ENCODE measurements around the gene EYS. TPM values are rescaled to one million over a fixed set of nuclear protein-coding genes. Genes with fewer than 3 reads are reported as not detected.

The EYS gene
- polyA plus RNA-seq, 1 of the 3 experiments (the other 2 are of a cell fraction), result 0.05 TPM

DNA sequence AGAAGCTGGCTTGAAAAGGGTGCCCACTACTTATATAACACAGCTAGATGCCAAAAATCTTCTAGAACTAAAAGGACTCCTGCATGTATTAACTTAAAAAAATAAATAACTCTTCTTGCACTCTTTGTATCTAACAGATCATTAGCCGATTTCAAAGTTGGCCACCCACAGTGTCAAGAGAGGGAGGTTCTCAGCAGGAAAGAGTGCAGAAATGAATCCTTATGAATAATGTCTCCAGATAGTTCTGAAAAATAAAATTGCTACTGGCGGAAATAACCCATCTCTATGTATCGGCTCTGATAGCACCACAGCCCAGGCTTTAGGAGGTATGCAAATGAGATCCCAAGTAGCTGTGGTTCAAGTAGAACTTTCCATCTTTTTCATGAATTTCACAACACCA is 1838.7 kb downstream of the EYS start:
- no peaks in the 10 kb centered on the region for H3K27me3 ChIP-seq (ENCODE audit: insufficient read depth)
- H3K79me2 ChIP-seq (ENCODE audit: insufficient read depth), result no peaks in the 10 kb centered on the region
- H3K4me1 ChIP-seq (ENCODE audit: control insufficient read depth in 1 of 2, insufficient read depth in 2 of 2, low read depth in 1 of 2, low read length in 1 of 2), result no peaks in the 10 kb centered on the region
- H3K9me2 ChIP-seq, result no peaks in the 10 kb centered on the region
- H3K4me3 ChIP-seq (ENCODE audit: low read depth in 2 of 2, low read length in 1 of 2), result no peak overlapping the region
- H3K9ac ChIP-seq, result no peak overlapping the region
- no peak overlapping the region for H2AFZ ChIP-seq (ENCODE audit: low read depth)
- no peaks in the 10 kb centered on the region for H3K36me3 ChIP-seq (replicated peaks in 1 of 2; ENCODE audit: control insufficient read depth in 1 of 2, insufficient read depth in 2 of 2, low read length in 1 of 2)
- no peak for DNase-seq
- H3F3A ChIP-seq (replicated peaks; ENCODE audit: insufficient read depth), result no peaks in the 10 kb centered on the region
- POLR2A ChIA-PET, result no interaction called here
- WGBS (ENCODE audit: low lambda C conversion rate), result 75% methylated on average over 3 of the region's 3 CpGs
- no peaks in the 10 kb centered on the region for H4K20me1 ChIP-seq (ENCODE audit: insufficient read depth)
- no peak overlapping the region for H3K27ac ChIP-seq (ENCODE audit: low read depth in 2 of 2, low read length in 1 of 2)
- no peaks in the 10 kb centered on the region for H3K9me3 ChIP-seq
- H3K4me2 ChIP-seq, result no peak overlapping the region
- TF ChIP-seq GABPA (IDR thresholded peaks at IDR 0.05; ENCODE audit: low read depth), result no peak
- CTCF ChIA-PET, result no interaction called here

DNA sequence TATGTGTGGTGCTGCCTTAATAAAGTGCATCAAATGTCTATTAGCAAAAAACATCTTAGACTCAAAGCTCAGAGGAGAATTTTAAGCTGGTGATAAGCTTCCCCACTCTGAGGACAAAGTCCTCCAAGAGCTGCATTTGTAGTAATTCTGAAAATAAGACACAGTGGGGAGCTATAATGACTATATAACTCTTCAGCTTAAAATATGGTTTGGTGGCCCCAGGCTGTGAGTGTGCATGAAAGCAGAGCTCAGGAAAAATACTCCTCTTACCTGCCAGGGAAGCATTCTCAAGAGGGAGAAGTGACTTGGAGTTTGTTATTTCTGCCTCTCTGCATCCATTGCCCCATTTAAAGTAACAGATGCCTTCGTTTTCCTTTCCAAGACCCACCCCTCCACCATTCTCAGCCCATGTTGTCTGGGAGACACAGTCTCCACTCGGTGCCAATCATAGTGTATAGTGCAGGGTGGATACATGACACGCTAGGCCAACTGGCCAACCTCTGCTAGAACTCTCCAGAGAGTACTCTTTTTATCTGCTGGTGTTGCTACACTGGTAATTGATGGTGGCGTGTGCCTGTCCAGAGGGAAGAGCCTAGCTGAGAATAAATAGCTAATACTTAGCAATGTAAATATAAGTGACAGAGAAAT is 1842.2 kb downstream of the EYS start:
- no peaks in the 10 kb centered on the region for H3K9me2 ChIP-seq
- H3K79me2 ChIP-seq (ENCODE audit: insufficient read depth), result no peaks in the 10 kb centered on the region
- no peaks in the 10 kb centered on the region for H3K4me1 ChIP-seq (ENCODE audit: control insufficient read depth in 1 of 2, insufficient read depth in 2 of 2, low read depth in 1 of 2, low read length in 1 of 2)
- 58% methylated on average over 4 of the region's 4 CpGs for WGBS (ENCODE audit: low lambda C conversion rate)
- no peaks in the 10 kb centered on the region for H3K27me3 ChIP-seq (ENCODE audit: insufficient read depth)
- H3K9me3 ChIP-seq, result no peaks in the 10 kb centered on the region
- H3K27ac ChIP-seq (ENCODE audit: low read depth in 2 of 2, low read length in 1 of 2), result no peak overlapping the region
- ChIA-PET POLR2A (no interaction called here), CTCF (interaction anchor here (0.6 to 1.2 kb wide), 3 partner anchors 16 to 661 kb away, joined by 3 to 4 read pairs (median 3); no protein-coding TSS in a partner anchor)
- no peak overlapping the region for H2AFZ ChIP-seq (ENCODE audit: low read depth)
- no peaks in the 10 kb centered on the region for H3F3A ChIP-seq (replicated peaks; ENCODE audit: insufficient read depth)
- DNase-seq, result no peak
- no peak for TF ChIP-seq JUND (IDR thresholded peaks at IDR 0.05)
- TF ChIP-seq RFX5 (IDR thresholded peaks at IDR 0.05; ENCODE audit: low read length), result no peak
- no peak for TF ChIP-seq FOSL2 (IDR thresholded peaks at IDR 0.05; ENCODE audit: borderline replicate concordance, low read depth)
- TF ChIP-seq MAX (IDR thresholded peaks at IDR 0.05; ENCODE audit: low read depth), result no peak
- no peak for TF ChIP-seq YY1 (IDR thresholded peaks at IDR 0.05; ENCODE audit: low read depth)
- TF ChIP-seq SMC3 (IDR thresholded peaks at IDR 0.05; ENCODE audit: low read depth, low read length), result no peak
- TF ChIP-seq GATA2 (CRISPR knock-in tag; IDR thresholded peaks at IDR 0.05), result no peak
- no peak for TF ChIP-seq POLR2AphosphoS5 (IDR thresholded peaks at IDR 0.05; ENCODE audit: low read depth, low read length)
- no peak for TF ChIP-seq IRF3 (IDR thresholded peaks at IDR 0.05; ENCODE audit: low read depth, low read length)
- TF ChIP-seq PBX3 (IDR thresholded peaks at IDR 0.05), result no peak
- TF ChIP-seq ELF1 (IDR thresholded peaks at IDR 0.05), result no peak
- TF ChIP-seq, protein P1, sequence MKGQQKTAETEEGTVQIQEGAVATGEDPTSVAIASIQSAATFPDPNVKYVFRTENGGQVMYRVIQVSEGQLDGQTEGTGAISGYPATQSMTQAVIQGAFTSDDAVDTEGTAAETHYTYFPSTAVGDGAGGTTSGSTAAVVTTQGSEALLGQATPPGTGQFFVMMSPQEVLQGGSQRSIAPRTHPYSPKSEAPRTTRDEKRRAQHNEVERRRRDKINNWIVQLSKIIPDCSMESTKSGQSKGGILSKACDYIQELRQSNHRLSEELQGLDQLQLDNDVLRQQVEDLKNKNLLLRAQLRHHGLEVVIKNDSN (IDR thresholded peaks at IDR 0.05; ENCODE audit: borderline replicate concordance, low read depth), result no peak
- no peak for TF ChIP-seq CHD2 (IDR thresholded peaks at IDR 0.05; ENCODE audit: low read length, partially characterized antibody)
- no peaks in the 10 kb centered on the region for H4K20me1 ChIP-seq (ENCODE audit: insufficient read depth)
- no peak overlapping the region for H3K4me3 ChIP-seq (ENCODE audit: low read depth in 2 of 2, low read length in 1 of 2)
- H3K4me2 ChIP-seq, result no peak overlapping the region
- H3K36me3 ChIP-seq (replicated peaks in 1 of 2; ENCODE audit: control insufficient read depth in 1 of 2, insufficient read depth in 2 of 2, low read length in 1 of 2), result no peaks in the 10 kb centered on the region
- no peak overlapping the region for H3K9ac ChIP-seq

All from SK-N-SH (cell line).